ENCODE data around the gene TEF.

GRCh38 chr22:41356430-41357028, 25.2 kb upstream of the TEF start:
- TF ChIP-seq CTCF (IDR thresholded peaks at IDR 0.05) (no peak), POLR2A (IDR thresholded peaks at IDR 0.05) (no peak)

Measured in sigmoid colon (tissue), 3 donors.